HepG2 (cell line): Measurements from ENCODE around the gene CEACAM18. TPM values are rescaled to one million over a fixed set of nuclear protein-coding genes. Genes with fewer than 3 reads are reported as not detected.

ENCODE experiments used
- ATAC-seq: fragments of 200-7000 bp; cut with Tn5 transposase; 3 replicates; pipeline ENCODE4 v1.9.1; 2020; ENCODE audit warnings: mild to moderate bottlenecking, moderate library complexity
- BruUV-seq: library from RNA; stranded (reverse); fragments of 400-500 nt; replicated peaks from 2 replicates; lab custom pipeline; 2021; lab: Mats Ljungman, UMichigan
- CTCF ChIA-PET: fragments of 300-600 bp; formaldehyde crosslinking; extraction: SDS; loops from one replicate; lab custom pipeline; 2021; ENCODE audit warnings: low total read pairs, inconsistent platforms, low intra/inter-chr PET ratio; lab: Yijun Ruan, JAX
- POLR2A ChIA-PET: fragments of 350-600 bp; sonication (Branson Sonifier 250); formaldehyde crosslinking; loops from one replicate; lab custom pipeline; 2020; ENCODE audit warnings: antibody characterized with exemption, inconsistent platforms; lab: Yijun Ruan, JAX
- DNase-seq: peaks from one replicate; pipeline ENCODE4 v3.0.0-alpha.2; 2015; ENCODE audit warnings: low spot score
- FAIRE-seq: peaks from 3 replicates; lab custom pipeline; 2011; peaks lifted over from hg19 to GRCh38; lab: Jason Lieb, UNC
- H2AFZ ChIP-seq: one replicate; pipeline ENCODE4 v1.6.1; 2011; ENCODE audit warnings: low read length, inconsistent platforms
- H3K27ac ChIP-seq: fragments of 300-600 bp; 3 replicates; pipeline ENCODE4 v1.8.0; 2011; ENCODE audit warnings: mixed run types, mild to moderate bottlenecking, mixed read lengths, low read length, inconsistent platforms; ENCODE audit not compliant: insufficient read depth; ENCODE audit errors: extremely low read length
- H3K27me3 ChIP-seq, 2 experiments: fragments of 200-600 bp in 1 of 2; 2 replicates in 1 of 2; 3 replicates in 1 of 2; pipeline versions ENCODE4 v1.6.0 to v1.8.0; 2011; ENCODE audit warnings: low read length in 2 of 2, mild to moderate bottlenecking in 2 of 2, moderate library complexity in 2 of 2, inconsistent platforms in 1 of 2; ENCODE audit not compliant: insufficient read depth in 2 of 2, control insufficient read depth in 1 of 2
- H3K36me3 ChIP-seq, 2 experiments: fragments of 200-600 bp in 1 of 2; replicated peaks in 1 of 2; 2 replicates in 1 of 2; 3 replicates in 1 of 2; pipeline versions ENCODE4 v1.5.1 to v1.8.0; 2011; ENCODE audit warnings: low read length in 2 of 2, inconsistent platforms in 1 of 2; ENCODE audit not compliant: insufficient read depth in 2 of 2, control insufficient read depth in 1 of 2
- H3K4me1 ChIP-seq: 2 replicates; pipeline ENCODE4 v1.5.1; 2012; ENCODE audit warnings: low read length, inconsistent platforms; ENCODE audit not compliant: insufficient read depth
- H3K4me2 ChIP-seq: 2 replicates; pipeline ENCODE4 v1.6.0; 2011; ENCODE audit warnings: low read depth, low read length, inconsistent platforms
- H3K4me3 ChIP-seq, 3 experiments: fragments of 200-600 bp in 1 of 3; sonication (generic), shearing (Covaris generic) in 1 of 3; replicated peaks in 1 of 3; 2 replicates each; pipeline ENCODE4 v1.5.1; 2011 to 2016; ENCODE audit warnings: low read length in 3 of 3, inconsistent platforms in 2 of 3, low read depth in 2 of 3, mild to moderate bottlenecking in 2 of 3, control low read depth in 1 of 3, mixed read lengths in 1 of 3; ENCODE audit not compliant: insufficient read depth in 1 of 3
- H3K79me2 ChIP-seq: one replicate; pipeline ENCODE4 v1.6.1; 2011; ENCODE audit warnings: low read length, inconsistent platforms; ENCODE audit not compliant: insufficient read depth
- H3K9ac ChIP-seq: 2 replicates; pipeline ENCODE4 v1.6.0; 2011; ENCODE audit warnings: mild to moderate bottlenecking, low read depth, low read length, inconsistent platforms; ENCODE audit not compliant: insufficient read depth
- H3K9me3 ChIP-seq: 2 replicates; pipeline ENCODE4 v1.5.1; 2012; ENCODE audit warnings: mild to moderate bottlenecking, low read length
- H4K20me1 ChIP-seq: 2 replicates; pipeline ENCODE4 v1.6.0; 2011; ENCODE audit warnings: inconsistent platforms, mild to moderate bottlenecking, low read length, moderate library complexity; ENCODE audit not compliant: insufficient read depth
- ARID4A ChIP-seq: sonication (generic); formaldehyde crosslinking; IDR thresholded peaks from 2 replicates; pipeline ENCODE4 v1.5.0; 2020; ENCODE audit warnings: mild to moderate bottlenecking, missing genetic modification reagents, borderline replicate concordance
- BCL3 ChIP-seq: sonication (generic); formaldehyde crosslinking; IDR thresholded peaks from 2 replicates; pipeline ENCODE4 v1.5.1; 2020; ENCODE audit warnings: mild to moderate bottlenecking, missing genetic modification reagents, moderate library complexity
- MAFF ChIP-seq: IDR thresholded peaks from 2 replicates; pipeline ENCODE4 v1.6.1; 2011; ENCODE audit warnings: low read depth, low read length, improper control_type of control experiment
- MAFK ChIP-seq, 2 experiments: IDR thresholded peaks in 1 of 2; conservative IDR thresholded peaks in 1 of 2; 2 replicates each; pipeline ENCODE4 v1.6.1; 2011; ENCODE audit warnings: improper control_type of control experiment in 2 of 2, low read length in 2 of 2
- WGBS: methylation state at CpG from one replicate; pipeline ENCODE4 v1.1.6; 2017; ENCODE audit warnings: low lambda C conversion rate; 5-methylcytosine and 5-hydroxymethylcytosine counted together
- in situ Hi-C: cut with HindIII; loops from 2 replicates; pipeline ENCODE4 v1.10.0; 2017; ENCODE audit warnings: low pct_unique_long_range_greater_than_20kb; ENCODE audit not compliant: extremely low pct_ligation_motif_present
- intact Hi-C: fragments of 100-400 bp; cut with micrococcal nuclease; formaldehyde crosslinking; loops from one replicate; pipeline ENCODE4 v1.10.0; 2022; ENCODE audit not compliant: unreplicated experiment
- polyA plus RNA-seq, 8 experiments: library from polyadenylated mRNA; depleted of rRNA in 3 of 8; stranded (reverse) in 7 of 8; unstranded in 1 of 8; fragments of >200 nt; fragmentation: Illumina TruSeq in 4 of 8; extraction: Trizol in 4 of 8; gene quantifications; 2 replicates each; pipeline versions ENCODE4 v1.2.1 to v1.2.3, GENCODE V29; 2011 to 2016; ENCODE audit warnings: low read depth in 4 of 8, missing spikeins in 1 of 8, mixed read lengths in 1 of 8; ENCODE audit not compliant: insufficient read depth in 1 of 8
- total RNA-seq, 5 experiments: library from RNA; depleted of rRNA; stranded (reverse); fragments of >200 nt; fragmentation: Illumina TruSeq; extraction: Trizol; gene quantifications; 2 replicates each; pipeline ENCODE4 v1.2.3, GENCODE V29; 2016; ENCODE audit warnings: low read depth in 1 of 5

CEACAM18 gene
- total and polyA plus RNA-seq, 2 of the 13 experiments (the other 11 are each of a cell fraction or from before 2014, with no cell fraction given): not detected

DNA sequence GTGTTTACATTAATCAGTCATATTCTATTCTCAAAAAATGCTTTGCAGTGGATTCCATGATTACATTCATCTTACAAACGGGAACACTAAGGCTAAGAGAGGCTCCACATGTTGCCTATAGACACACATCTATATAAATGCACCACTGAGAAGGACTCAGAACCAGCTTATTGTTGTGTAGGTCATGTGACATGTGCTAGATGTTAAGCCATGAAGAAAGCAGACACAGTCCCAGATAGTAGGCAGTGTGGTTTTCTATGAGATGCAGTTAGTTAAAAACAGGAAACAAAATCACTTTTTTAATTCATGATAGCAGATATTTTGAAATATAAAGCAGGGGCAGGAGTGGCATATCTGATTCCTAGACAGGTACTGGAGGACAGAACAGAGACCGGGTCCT is 42.4 kb downstream of the CEACAM18 start (continued):
- no peak for TF ChIP-seq ARID4A
- TF ChIP-seq, all 625 proteins: peak for 0

DNA sequence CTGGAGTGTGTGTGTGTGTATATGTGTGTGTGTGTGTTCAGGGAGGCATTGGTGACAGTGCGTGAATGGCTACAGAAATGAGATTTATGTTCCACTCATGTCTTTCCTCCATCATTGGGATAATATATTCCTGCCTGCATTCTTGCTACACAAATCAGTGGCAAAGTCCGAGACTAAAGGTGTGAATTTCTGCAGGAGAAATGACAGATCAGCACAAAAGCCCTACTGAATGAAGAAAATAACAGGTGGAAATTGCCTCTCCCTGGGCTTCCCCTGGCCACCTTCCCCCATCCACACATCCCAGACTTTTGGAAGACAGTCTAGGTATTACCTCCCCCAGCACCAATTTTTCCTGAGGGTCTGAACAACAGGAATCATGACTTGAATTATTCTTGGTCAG is 43.0 kb downstream of the CEACAM18 start:
- in situ Hi-C loops: no loop called here
- no peaks in the 10 kb centered on the region for H3K4me1 ChIP-seq
- no peak overlapping the region for H3K4me3 ChIP-seq
- H3K36me3 ChIP-seq: no peaks in the 10 kb centered on the region
- H3K4me2 ChIP-seq: no peak overlapping the region
- intact Hi-C loops: loop anchor here (2.0 kb wide), 1 partner anchor 41 kb away; no protein-coding TSS in a partner anchor
- H3K27me3 ChIP-seq: no peaks in the 10 kb centered on the region
- no peaks in the 10 kb centered on the region for H3K9me3 ChIP-seq
- BruUV-seq: no TSS peak
- H3K27ac ChIP-seq: no peak overlapping the region
- H2AFZ ChIP-seq: no peak overlapping the region
- DNase-seq: no peak
- no peak overlapping the region for H3K9ac ChIP-seq
- FAIRE-seq: no peak
- H3K79me2 ChIP-seq: no peaks in the 10 kb centered on the region
- WGBS: 30% methylated on average over 2 of the region's 2 CpGs
- ATAC-seq: no peak
- H4K20me1 ChIP-seq: no peaks in the 10 kb centered on the region
- peak; percentile 48 to 52; a peak in 2 of 4 replicates for TF ChIP-seq MAFK (conservative IDR thresholded peaks at IDR 0.05 in 1 of 2, IDR thresholded peaks at IDR 0.05 in 1 of 2; ENCODE audit: low read length in 2 of 2)
- TF ChIP-seq BCL3 (CRISPR knock-in tag): no peak
- TF ChIP-seq MAFF: 0 out of 2 replicates have a peak, but pooled peaks have one; percentile 17
- ChIA-PET CTCF (no interaction called here), POLR2A (no interaction called here)
